ENCODE measurements around the gene SAFB2. TPM values are rescaled to one million over a fixed set of nuclear protein-coding genes. Genes with fewer than 3 reads are reported as not detected.

SAFB2 gene
- total RNA-seq, 1 donor from 2014 or later: 53.3 TPM

DNA sequence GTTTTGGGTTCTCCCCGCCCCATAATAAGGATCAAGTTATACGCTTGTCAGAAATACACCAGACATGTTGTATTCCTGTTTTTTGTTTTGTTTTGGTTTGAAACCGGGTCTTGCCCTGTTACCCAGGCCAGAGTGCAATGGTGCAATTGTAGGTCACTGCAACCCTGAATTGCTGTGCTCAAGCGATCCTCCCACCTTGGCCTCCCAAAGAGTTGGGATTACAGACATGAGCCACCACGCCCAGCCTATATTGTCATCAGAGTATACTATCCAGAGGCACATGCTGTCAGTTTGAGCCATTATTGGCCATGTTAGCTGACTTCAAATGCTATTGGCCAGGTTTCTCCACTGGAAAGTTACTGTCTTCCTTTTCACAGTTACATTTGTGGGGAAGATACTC is 10.1 kb upstream of the SAFB2 start:
- no peak overlapping the region for H3K27ac ChIP-seq
- H3K27ac Mint-ChIP-seq: no peak overlapping the region
- peaks cover 100% of the 10 kb centered on the region for H3K79me2 ChIP-seq (ENCODE audit: low read depth)
- no peak overlapping the region for H3K4me2 ChIP-seq
- H3K9ac ChIP-seq: no peak overlapping the region
- no peaks in the 10 kb centered on the region for H3K27me3 ChIP-seq
- H3K4me1 ChIP-seq: no peaks in the 10 kb centered on the region
- H3K36me3 Mint-ChIP-seq: peaks cover 14% of the 10 kb centered on the region
- H3K4me1 Mint-ChIP-seq: peaks cover 2% of the 10 kb centered on the region
- no peak overlapping the region for H3K4me3 Mint-ChIP-seq
- DNase-seq (ENCODE audit: low spot score): no peak
- no peaks in the 10 kb centered on the region for H3K9me3 ChIP-seq (ENCODE audit: low read depth)
- TF ChIP-seq, protein P1, sequence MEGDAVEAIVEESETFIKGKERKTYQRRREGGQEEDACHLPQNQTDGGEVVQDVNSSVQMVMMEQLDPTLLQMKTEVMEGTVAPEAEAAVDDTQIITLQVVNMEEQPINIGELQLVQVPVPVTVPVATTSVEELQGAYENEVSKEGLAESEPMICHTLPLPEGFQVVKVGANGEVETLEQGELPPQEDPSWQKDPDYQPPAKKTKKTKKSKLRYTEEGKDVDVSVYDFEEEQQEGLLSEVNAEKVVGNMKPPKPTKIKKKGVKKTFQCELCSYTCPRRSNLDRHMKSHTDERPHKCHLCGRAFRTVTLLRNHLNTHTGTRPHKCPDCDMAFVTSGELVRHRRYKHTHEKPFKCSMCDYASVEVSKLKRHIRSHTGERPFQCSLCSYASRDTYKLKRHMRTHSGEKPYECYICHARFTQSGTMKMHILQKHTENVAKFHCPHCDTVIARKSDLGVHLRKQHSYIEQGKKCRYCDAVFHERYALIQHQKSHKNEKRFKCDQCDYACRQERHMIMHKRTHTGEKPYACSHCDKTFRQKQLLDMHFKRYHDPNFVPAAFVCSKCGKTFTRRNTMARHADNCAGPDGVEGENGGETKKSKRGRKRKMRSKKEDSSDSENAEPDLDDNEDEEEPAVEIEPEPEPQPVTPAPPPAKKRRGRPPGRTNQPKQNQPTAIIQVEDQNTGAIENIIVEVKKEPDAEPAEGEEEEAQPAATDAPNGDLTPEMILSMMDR (IDR thresholded peaks at IDR 0.05): no peak
- TF ChIP-seq EZH2 (IDR thresholded peaks at IDR 0.05) (no peak), EZH2phosphoT487 (IDR thresholded peaks at IDR 0.05) (no peak)
- peaks cover 95% of the 10 kb centered on the region for H4K20me1 ChIP-seq (ENCODE audit: low read depth)
- H3K4me3 ChIP-seq: no peak overlapping the region
- no peak overlapping the region for H2AFZ ChIP-seq (replicated peaks)
- H3K27me3 Mint-ChIP-seq (ENCODE audit: insufficient read depth, low read depth): no peaks in the 10 kb centered on the region
- no peaks in the 10 kb centered on the region for H3K9me3 Mint-ChIP-seq
- H3K36me3 ChIP-seq: peaks cover 9% of the 10 kb centered on the region
- peaks cover 5% of the 10 kb centered on the region for H3F3A ChIP-seq (ENCODE audit: low read depth)

DNA sequence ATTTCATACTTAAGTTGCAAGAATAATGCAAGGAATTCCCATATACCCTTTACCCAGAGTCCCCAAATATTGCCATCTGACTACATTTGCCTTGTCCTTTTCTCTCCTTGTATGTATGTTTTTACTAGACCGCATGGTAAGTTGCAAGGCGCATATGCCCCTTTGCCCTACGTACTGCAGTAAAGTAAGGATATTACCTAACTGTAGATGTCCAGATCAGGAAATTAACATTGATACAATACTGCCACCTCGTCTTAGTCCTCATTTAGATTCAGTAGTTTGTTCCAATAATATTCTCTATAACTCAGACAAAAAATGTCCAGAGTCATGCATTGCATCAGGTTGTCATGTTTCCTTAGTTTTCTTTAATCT is 9.7 kb upstream of the SAFB2 start:
- Histone ChIP-seq H3K27ac (no peak overlapping the region), H3K9ac (no peak overlapping the region), H3K36me3 (peaks cover 9% of the 10 kb centered on the region), H3F3A (ENCODE audit: low read depth) (peaks cover 5% of the 10 kb centered on the region), H3K9me3 (ENCODE audit: low read depth) (no peaks in the 10 kb centered on the region), H3K4me2 (no peak overlapping the region), H3K27me3 (no peaks in the 10 kb centered on the region), H2AFZ (replicated peaks) (no peak overlapping the region), H4K20me1 (ENCODE audit: low read depth) (peaks cover 95% of the 10 kb centered on the region), H3K4me3 (no peak overlapping the region), H3K4me1 (no peaks in the 10 kb centered on the region), H3K79me2 (ENCODE audit: low read depth) (peaks cover 100% of the 10 kb centered on the region)
- TF ChIP-seq, protein P1 (IDR thresholded peaks at IDR 0.05): no peak
- TF ChIP-seq EZH2 (IDR thresholded peaks at IDR 0.05) (no peak), EZH2phosphoT487 (IDR thresholded peaks at IDR 0.05) (no peak)
- DNase-seq (ENCODE audit: low spot score): no peak
- H3K4me1 Mint-ChIP-seq: peaks cover 5% of the 10 kb centered on the region
- no peaks in the 10 kb centered on the region for H3K9me3 Mint-ChIP-seq
- no peak overlapping the region for H3K27ac Mint-ChIP-seq
- no peak overlapping the region for H3K4me3 Mint-ChIP-seq
- no peaks in the 10 kb centered on the region for H3K27me3 Mint-ChIP-seq (ENCODE audit: insufficient read depth, low read depth)
- peaks cover 17% of the 10 kb centered on the region for H3K36me3 Mint-ChIP-seq

DNA sequence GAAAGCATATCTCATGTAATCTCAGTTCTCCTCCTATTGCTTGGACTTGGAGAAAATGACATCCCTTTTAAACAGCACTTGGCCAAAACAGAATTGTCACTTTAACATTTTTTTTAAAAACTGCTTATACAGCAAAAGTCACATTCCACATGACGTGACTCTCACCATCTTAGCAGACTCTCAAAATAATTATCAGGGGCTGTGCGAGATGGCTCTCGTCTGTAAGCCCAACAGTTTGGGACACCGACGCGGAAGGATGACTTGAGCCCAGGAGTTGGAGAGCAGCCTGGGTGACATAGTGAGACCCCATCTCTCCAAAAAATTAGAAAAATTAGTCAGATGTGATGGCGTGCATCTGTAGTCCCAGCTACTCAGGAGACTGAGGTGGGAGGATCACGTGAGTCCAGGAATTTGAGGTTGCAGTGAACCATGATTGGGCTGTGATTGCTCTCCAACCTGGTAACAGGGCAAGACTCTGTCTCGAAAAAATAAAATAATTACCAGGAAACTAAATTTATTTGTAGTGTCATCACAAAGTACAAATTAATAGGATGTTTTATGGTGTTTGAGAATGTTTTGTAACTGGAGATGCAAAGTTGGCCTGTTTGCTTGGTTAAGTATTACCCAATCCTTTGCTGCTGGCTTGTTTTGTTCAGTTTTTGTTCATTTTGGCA is 9.1 kb upstream of the SAFB2 start:
- TF ChIP-seq EZH2phosphoT487 (IDR thresholded peaks at IDR 0.05): no peak
- TF ChIP-seq EZH2 (IDR thresholded peaks at IDR 0.05): no peak
- TF ChIP-seq, protein P1 (IDR thresholded peaks at IDR 0.05): no peak
- Histone ChIP-seq H3K27me3 (no peaks in the 10 kb centered on the region), H3K79me2 (ENCODE audit: low read depth) (peaks cover 100% of the 10 kb centered on the region), H3K4me3 (no peak overlapping the region), H3F3A (ENCODE audit: low read depth) (peaks cover 5% of the 10 kb centered on the region), H3K4me1 (no peaks in the 10 kb centered on the region), H3K36me3 (peaks cover 9% of the 10 kb centered on the region), H3K9ac (no peak overlapping the region), H2AFZ (replicated peaks) (no peak overlapping the region), H3K4me2 (no peak overlapping the region), H4K20me1 (ENCODE audit: low read depth) (peaks cover 97% of the 10 kb centered on the region), H3K9me3 (ENCODE audit: low read depth) (no peaks in the 10 kb centered on the region), H3K27ac (no peak overlapping the region)
- H3K4me1 Mint-ChIP-seq: peaks cover 5% of the 10 kb centered on the region
- no peak overlapping the region for H3K27ac Mint-ChIP-seq
- H3K27me3 Mint-ChIP-seq (ENCODE audit: insufficient read depth, low read depth): no peaks in the 10 kb centered on the region
- H3K4me3 Mint-ChIP-seq: no peak overlapping the region
- no peaks in the 10 kb centered on the region for H3K9me3 Mint-ChIP-seq
- DNase-seq (ENCODE audit: low spot score): no peak
- H3K36me3 Mint-ChIP-seq: peaks cover 17% of the 10 kb centered on the region
